ENCODE measurements around the gene ZFYVE9.

The ZFYVE9 gene

GRCh38 chr1:52296345-52296744, 154.5 kb downstream of the ZFYVE9 start:
- no peak overlapping the region for H3K4me3 ChIP-seq (ENCODE audit: low read length, poor library complexity, severe bottlenecking)
- H3K9me3 ChIP-seq (ENCODE audit: insufficient read depth, low read depth, low read length): no peaks in the 10 kb centered on the region
- peak; percentile 82 for TF ChIP-seq CTCF (conservative IDR thresholded peaks at IDR 0.05; ENCODE audit: low read length)
- TF ChIP-seq EZH2phosphoT487 (IDR thresholded peaks at IDR 0.05; ENCODE audit: borderline replicate concordance): no peak
- H3F3A ChIP-seq (ENCODE audit: low read depth): no peaks in the 10 kb centered on the region
- no peaks in the 10 kb centered on the region for H3K9me2 ChIP-seq (replicated peaks; ENCODE audit: low read depth, low read length)
- no peaks in the 10 kb centered on the region for H3K36me3 ChIP-seq (ENCODE audit: insufficient read depth, low read length)
- H4K20me1 ChIP-seq (ENCODE audit: insufficient read depth, low read length, poor library complexity, severe bottlenecking): no peaks in the 10 kb centered on the region
- no peak overlapping the region for H3K4me2 ChIP-seq (ENCODE audit: low read depth, low read length, poor library complexity, severe bottlenecking)
- H3K4me1 ChIP-seq (ENCODE audit: insufficient read depth, low read length, poor library complexity, severe bottlenecking): no peaks in the 10 kb centered on the region
- no peak overlapping the region for H2AFZ ChIP-seq (ENCODE audit: low read length)
- no peak overlapping the region for H3K9ac ChIP-seq (ENCODE audit: low read depth, low read length, poor library complexity, severe bottlenecking)
- no peaks in the 10 kb centered on the region for H3K79me2 ChIP-seq (ENCODE audit: insufficient read depth, low read length)
- H3K27me3 ChIP-seq (ENCODE audit: insufficient read depth, low read length, poor library complexity, severe bottlenecking): no peaks in the 10 kb centered on the region

- no peak overlapping the region for H2AFZ ChIP-seq (ENCODE audit: low read length)
- H3K9ac ChIP-seq (ENCODE audit: low read depth, low read length, poor library complexity, severe bottlenecking): no peak overlapping the region
- H4K20me1 ChIP-seq (ENCODE audit: insufficient read depth, low read length, poor library complexity, severe bottlenecking): no peaks in the 10 kb centered on the region
- H3K79me2 ChIP-seq (ENCODE audit: insufficient read depth, low read length): no peaks in the 10 kb centered on the region
- H3K4me3 ChIP-seq (ENCODE audit: low read length, poor library complexity, severe bottlenecking): no peak overlapping the region
- no peaks in the 10 kb centered on the region for H3F3A ChIP-seq (ENCODE audit: low read depth)
- H3K9me3 ChIP-seq (ENCODE audit: insufficient read depth, low read depth, low read length): no peaks in the 10 kb centered on the region
- no peaks in the 10 kb centered on the region for H3K9me2 ChIP-seq (replicated peaks; ENCODE audit: low read depth, low read length)
- no peak overlapping the region for H3K4me2 ChIP-seq (ENCODE audit: low read depth, low read length, poor library complexity, severe bottlenecking)
- H3K27me3 ChIP-seq (ENCODE audit: insufficient read depth, low read length, poor library complexity, severe bottlenecking): no peaks in the 10 kb centered on the region
- TF ChIP-seq EZH2phosphoT487 (IDR thresholded peaks at IDR 0.05; ENCODE audit: borderline replicate concordance) (no peak), CTCF (conservative IDR thresholded peaks at IDR 0.05; ENCODE audit: low read length) (no peak)
- no peaks in the 10 kb centered on the region for H3K36me3 ChIP-seq (ENCODE audit: insufficient read depth, low read length)
- no peaks in the 10 kb centered on the region for H3K4me1 ChIP-seq (ENCODE audit: insufficient read depth, low read length, poor library complexity, severe bottlenecking)
Observed at GRCh38 chr1:52305417-52306226, 163.7 kb downstream of the ZFYVE9 start.

GRCh38 chr1:52306227-52307006, 164.5 kb downstream of the ZFYVE9 start:
- no peaks in the 10 kb centered on the region for H3K27me3 ChIP-seq (ENCODE audit: insufficient read depth, low read length, poor library complexity, severe bottlenecking)
- no peaks in the 10 kb centered on the region for H4K20me1 ChIP-seq (ENCODE audit: insufficient read depth, low read length, poor library complexity, severe bottlenecking)
- H3K4me1 ChIP-seq (ENCODE audit: insufficient read depth, low read length, poor library complexity, severe bottlenecking): no peaks in the 10 kb centered on the region
- H3K79me2 ChIP-seq (ENCODE audit: insufficient read depth, low read length): no peaks in the 10 kb centered on the region
- TF ChIP-seq EZH2phosphoT487 (IDR thresholded peaks at IDR 0.05; ENCODE audit: borderline replicate concordance): no peak
- no peak for TF ChIP-seq CTCF (conservative IDR thresholded peaks at IDR 0.05; ENCODE audit: low read length)
- no peaks in the 10 kb centered on the region for H3K9me2 ChIP-seq (replicated peaks; ENCODE audit: low read depth, low read length)
- H3K4me2 ChIP-seq (ENCODE audit: low read depth, low read length, poor library complexity, severe bottlenecking): no peak overlapping the region
- H3K9ac ChIP-seq (ENCODE audit: low read depth, low read length, poor library complexity, severe bottlenecking): no peak overlapping the region
- no peaks in the 10 kb centered on the region for H3K9me3 ChIP-seq (ENCODE audit: insufficient read depth, low read depth, low read length)
- H3K36me3 ChIP-seq (ENCODE audit: insufficient read depth, low read length): no peaks in the 10 kb centered on the region
- H3F3A ChIP-seq (ENCODE audit: low read depth): no peaks in the 10 kb centered on the region
- H2AFZ ChIP-seq (ENCODE audit: low read length): no peak overlapping the region
- no peak overlapping the region for H3K4me3 ChIP-seq (ENCODE audit: low read length, poor library complexity, severe bottlenecking)

All from Loucy (cell line).